HG02852 (cell line): Measurements from ENCODE around the gene SLC25A26.
A peak's percentile ranks its signal among the peaks of the same experiment; 100 is the strongest.

Experiments
- ATAC-seq: cut with Tn5 transposase; IDR thresholded peaks from one replicate; pipeline ENCODE4 v1.9.1; 2021; ENCODE audit warnings: mild to moderate bottlenecking, moderate library complexity; ENCODE audit not compliant: unreplicated experiment

The SLC25A26 gene, protein sequence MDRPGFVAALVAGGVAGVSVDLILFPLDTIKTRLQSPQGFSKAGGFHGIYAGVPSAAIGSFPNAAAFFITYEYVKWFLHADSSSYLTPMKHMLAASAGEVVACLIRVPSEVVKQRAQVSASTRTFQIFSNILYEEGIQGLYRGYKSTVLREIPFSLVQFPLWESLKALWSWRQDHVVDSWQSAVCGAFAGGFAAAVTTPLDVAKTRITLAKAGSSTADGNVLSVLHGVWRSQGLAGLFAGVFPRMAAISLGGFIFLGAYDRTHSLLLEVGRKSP

DNA sequence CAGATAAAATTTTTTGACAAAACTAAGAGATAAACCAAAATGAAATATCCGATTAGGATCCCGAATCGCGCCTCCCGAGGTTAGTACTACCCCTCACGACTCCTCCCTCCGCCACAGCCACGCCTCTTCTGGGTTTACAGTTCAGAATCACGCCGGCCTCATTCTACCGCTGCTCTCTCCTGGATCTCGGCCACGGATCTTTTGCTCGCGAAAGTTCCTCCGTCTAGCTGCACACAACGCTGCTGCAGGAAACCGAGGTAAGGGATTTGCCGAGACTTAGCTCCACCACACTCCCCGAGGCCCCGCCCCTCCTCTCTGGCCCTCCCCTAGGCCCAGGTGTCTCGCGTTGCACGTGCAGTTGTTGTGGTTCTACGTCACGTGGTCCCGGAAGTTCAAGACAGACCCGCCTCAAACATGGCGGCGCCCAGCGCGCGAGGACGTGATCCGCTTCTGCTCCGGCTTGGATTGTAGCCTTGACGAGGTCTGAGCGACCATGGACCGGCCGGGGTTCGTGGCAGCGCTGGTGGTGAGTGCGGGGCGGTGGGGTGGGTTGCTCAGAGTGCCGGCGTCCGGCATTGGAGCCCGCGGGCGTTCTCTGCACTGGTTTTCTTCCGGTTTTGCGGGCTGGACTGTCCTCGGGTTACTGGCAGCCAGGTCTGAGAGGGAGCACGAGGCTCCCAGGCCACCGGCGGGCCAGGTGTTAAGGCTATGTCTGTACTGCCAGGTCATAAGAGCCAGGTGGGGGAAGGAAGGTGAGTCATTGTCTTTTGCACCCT lies at the start of gene SLC25A26:
Gene SLC25A26, plus strand, starts transcription at position 400 of the 776 bp plus-strand sequence. Its CDS starts 94 bp downstream, at position 494.
- peak; percentile 99 for ATAC-seq

DNA sequence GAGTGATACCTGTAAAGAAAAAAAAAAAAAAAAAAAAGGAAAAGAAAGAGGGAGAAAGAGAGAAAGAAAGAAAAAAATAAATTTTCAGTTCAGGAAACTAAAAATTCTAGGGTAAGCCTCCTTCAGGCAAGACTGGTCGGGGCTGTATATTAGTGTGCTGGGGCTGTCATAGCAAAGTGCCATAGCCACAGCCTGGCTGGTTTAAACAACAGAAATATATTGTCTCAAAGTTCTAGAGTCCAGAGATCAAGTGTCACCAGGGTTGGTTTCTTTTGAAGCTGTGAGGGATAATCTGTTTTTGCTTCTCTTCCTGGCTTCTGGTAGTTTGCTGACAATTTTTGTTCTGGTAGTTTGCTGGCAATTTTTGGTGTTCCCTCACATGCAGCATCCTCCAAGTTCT lies 48.4 kb upstream of the SLC25A26 start:
- ATAC-seq = no peak

DNA sequence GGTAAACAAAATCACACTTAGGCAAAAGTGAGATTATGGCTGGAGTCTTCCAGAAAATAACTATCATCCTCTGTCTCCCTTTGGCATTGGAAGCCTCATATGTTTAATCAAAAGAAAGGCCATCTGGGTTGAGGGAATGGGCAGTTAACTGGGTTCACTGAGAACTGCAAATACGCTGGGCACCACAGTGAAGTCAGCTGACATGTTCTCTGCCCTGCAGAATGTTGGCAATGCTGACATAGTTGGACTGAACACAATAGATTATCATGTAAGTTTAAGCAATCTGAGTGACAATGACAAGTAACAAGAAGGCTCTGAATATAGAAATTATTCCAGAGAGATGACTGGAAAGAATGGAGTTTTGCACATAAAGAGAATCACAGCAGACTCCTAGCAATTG lies 43.8 kb upstream of the SLC25A26 start:
- ATAC-seq = no peak

DNA sequence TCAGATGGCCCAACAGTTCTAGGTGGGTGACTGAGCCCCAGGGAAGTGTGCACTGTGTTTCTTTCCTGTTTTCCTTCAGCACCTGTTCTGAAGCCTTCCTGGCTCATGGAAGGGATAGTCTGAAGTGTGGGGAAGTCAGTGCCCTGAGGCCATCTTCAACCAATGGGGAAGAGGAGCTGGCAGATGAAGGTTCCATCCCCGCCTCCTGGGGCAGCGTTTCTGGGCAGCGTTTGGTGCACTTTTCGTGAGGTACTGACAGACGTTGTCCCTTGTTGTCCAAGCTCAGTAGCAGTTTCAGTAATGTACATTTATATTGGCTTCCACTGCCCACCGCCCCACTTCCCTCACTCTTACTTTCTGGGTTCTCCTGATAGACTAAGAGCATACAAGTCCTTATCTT lies 42.6 kb upstream of the SLC25A26 start:
- no peak for ATAC-seq

DNA sequence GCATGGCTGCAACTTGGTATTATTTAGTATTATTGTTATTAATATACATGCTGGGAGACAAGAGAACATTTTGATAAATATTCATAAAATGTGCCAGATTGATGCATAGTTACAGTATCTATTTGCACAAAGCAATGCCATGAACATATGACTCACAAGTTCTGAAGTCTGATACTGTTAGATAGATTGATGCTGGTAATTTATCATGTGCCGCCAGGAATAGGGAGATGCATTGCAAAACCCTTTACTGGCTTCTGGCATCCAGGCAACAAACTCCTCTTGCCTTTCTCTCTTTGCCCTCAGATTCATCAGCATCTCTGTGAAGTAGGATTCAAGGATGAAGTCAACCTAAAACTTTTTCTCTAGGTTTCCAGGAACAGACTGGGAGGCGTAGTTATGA lies 41.0 kb upstream of the SLC25A26 start:
- no peak for ATAC-seq

DNA sequence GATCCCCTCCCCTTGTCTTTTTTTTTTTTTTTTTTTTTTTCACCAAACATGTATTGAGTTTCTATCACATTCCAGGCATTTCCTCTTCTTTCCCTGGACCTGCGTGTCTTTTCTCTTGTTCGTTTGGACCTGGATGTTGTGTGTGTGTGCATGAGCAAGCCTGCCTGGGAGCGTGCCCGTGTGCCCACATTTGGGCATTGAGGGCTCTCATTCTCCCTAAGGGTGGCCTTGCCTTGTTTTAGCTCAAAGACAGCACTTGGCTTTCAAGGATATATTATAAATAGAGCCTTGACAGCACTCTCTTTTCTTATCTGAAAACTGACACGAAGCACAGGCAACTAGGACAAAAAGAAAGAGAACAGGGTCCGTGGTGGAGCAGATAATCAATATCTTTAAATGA lies 39.0 kb upstream of the SLC25A26 start:
- no peak for ATAC-seq

DNA sequence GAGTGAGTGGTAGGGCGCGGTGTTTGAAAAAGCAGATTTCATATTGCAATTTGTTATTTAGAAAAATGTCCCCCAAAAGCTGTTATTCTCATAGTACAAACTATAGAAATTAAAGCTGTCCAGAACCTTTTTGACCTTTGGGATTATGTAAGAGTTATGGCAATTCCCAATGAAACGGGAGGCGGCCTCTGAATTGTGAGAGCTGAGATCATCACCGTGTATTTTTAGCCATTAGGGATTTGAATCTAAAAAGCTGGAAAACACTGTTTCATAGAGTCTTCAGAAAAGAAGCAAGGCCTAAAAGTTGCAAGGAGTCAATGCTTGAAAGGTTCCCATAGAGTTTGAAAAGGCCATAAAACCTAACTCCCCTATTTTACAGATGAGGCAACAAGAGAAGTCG lies 38.6 kb upstream of the SLC25A26 start:
- no peak for ATAC-seq

DNA sequence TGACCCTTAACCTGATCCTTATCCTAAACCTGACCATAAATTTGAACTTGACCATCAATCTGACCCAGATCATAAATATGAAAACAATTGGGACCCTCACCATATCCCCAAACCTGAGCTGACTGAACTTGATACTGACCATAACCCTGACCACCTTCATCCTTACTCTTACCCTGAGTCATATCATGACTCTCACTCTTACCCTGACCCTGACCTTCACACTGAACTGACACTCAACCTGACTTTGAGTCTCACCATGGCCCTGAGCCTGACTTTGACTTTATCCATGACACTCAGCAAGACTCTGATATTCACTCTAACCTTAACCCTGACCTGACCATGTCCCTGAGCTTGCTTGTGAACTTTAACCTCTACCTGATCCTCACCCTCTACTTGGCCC lies 34.3 kb upstream of the SLC25A26 start:
- ATAC-seq = no peak

DNA sequence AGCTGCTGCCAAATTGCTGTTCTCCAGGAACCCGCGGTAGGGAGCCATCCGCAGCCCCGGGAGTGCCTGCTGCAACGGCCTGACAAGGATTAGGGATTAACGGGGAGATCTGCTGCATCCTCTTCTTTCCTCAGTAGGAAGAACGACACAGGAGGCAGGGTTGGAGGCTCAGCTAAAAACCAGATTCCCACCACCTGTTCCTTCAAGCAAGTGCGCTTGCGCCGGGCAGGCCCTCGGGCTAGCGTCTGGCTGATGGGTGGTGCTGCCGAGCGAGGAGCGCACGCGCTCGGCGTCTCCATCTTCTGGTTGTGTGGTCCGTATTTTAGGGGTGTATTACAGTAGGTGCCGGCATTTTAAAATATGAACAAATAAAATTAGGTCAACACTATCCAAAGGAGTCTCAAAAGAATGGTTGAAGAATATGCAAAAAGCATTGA lies 25.4 kb upstream of the SLC25A26 start:
- ATAC-seq = no peak

DNA sequence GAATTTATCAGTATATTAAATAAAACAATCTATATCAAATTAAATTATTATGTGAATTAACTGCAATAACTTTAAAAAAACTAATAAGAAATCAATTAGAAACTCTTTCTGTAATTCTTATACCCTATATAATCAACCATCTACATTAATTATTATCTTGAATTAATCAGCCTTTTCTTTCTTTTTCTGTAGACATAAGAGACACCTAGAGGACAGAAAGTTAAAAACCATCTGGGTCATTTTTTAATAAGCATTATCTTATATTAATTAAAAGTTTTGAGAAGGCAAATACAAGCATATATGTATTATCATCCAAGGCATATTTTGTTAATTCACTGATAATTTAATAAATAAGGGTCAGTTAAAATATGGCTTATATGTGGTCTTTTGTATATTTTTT lies 24.2 kb upstream of the SLC25A26 start:
- ATAC-seq = no peak

DNA sequence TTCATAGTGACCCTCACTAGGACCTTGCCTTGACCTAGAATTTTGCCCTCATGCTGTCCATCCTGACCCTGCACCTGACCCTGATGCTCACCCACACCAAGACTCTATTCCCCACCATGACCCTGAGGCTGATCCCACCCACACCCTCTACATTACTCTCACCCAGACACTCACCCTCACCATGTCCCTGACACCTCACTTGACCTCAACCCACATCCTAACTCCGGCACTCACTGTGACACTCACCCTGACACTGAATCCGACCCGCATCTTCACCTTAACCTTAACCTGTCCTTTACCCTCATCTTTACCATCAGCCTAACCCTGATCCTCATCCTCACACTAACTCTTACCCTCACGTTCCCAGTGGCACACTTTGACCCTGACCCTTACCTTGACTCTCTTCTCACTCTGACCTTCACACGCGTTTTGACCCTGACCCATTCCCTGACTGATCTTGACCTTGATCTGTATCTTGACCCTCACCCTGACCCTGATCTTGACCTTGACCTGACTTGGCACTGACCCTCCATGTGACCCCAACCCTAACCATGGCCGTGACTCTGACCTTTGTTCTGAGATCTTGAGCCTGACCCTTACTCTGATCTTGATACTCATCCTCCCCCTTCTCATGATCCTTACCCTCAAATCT lies 22.2 kb upstream of the SLC25A26 start:
- no peak for ATAC-seq

DNA sequence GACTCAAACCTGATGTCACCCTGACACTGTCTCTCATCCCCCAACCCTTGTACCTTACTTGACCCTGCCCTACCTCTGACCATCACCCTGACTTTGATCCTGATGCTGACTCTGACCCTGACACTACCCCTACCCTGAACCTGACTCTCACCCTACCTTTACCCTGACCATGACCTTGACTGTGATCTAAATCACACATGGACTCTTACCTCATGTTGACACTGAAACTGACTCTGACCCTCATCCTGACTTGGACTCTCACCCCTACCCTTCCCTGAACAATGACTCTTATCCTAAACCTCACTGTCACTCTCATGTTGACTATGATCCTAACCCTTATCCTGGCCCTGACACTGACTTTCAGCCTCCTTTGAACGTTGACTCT lies 21.7 kb upstream of the SLC25A26 start:
- no peak for ATAC-seq

DNA sequence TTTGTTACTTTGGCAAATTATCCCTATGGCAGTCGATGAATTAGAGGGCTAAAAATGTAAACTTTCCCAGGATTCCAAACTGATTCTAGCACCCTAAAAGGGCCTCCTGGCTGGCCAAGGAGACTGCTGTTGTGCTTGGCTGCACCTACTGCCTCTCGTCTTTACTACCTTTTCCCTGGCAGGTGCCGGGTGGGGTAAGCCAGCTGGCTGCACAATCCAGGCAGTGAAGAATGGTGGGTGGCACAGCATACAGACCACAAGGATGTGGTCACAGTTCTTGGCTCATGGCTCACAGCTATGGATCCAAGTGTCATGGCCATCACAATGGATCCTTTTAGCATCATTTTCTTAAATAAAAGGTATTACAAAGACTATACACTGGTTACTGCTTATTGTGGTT lies 20.7 kb upstream of the SLC25A26 start:
- no peak for ATAC-seq

DNA sequence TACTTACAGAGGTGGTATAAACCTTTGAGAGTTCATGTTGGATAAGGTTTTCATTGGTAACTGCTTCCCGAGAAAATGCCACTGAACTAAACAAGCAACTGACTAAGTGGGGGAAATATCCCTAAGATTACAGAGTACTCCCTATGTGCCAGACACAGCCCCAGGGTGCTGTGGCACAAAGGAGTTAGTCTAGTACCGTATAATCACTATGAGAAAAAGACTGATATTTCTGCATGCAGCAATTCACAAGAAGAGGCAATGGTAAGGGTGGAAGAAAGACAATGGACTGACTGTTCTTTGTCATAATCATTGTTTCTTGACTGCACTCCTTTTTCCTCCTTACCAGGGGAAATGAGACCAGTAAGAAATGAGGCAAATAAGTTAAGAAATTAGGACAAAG lies 20.0 kb upstream of the SLC25A26 start:
- no peak for ATAC-seq

DNA sequence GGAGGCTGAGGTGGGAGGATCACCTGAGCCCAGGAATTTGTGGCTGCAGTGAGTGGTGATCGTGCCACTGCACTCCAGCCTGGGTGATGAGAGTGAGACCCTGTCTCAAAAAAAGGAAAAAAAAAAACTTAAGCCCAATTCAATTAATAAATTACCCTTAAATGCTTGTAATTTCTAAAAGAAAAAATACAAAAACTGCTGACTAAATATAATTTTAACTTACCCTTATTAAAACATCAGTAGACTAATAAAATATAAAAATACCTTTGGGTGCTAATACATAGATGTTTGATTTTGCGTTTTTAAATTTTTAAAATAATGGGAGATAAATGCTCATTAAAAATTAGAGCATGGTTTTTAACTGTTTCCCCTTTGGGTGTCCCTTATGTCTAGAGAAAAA lies 17.5 kb upstream of the SLC25A26 start:
- no peak for ATAC-seq

DNA sequence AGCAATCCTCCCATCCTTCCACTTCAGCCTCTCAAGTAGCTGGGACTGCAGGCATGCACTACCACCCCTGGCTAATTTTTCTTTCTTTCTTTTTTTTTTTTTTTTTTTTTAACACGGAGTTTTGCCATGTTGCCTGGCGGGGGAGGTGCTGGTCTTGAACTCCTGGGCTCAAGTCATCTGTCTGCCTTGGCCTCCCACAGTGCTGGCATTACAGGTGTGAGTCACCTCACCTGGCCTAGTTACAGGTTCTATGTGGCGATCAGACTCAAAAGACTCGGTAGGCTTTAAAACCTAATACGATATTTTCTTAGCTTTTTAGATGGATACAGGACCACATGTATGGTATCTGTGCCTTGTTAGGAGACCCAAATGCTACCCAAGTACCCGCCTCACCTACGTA lies 14.0 kb upstream of the SLC25A26 start:
- no peak for ATAC-seq

DNA sequence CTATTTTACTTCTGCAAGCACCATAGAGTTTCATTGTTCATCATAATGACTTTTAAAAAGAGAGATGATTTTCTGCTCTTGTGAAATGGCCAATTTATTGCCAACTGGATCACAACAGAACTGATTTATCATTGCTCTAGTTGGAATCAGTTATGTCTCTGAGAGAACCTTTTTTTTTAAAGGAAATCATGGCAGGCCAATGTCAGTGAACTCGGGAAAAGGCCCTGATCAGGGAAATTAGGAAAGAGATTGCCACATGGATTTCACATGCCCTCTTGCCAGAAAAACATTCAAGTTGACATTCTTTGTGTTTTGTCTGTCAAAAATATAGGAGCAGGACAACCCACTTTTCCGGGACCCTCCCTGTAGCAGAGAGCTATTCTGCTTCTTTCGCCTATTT lies 12.6 kb upstream of the SLC25A26 start:
- ATAC-seq = no peak

DNA sequence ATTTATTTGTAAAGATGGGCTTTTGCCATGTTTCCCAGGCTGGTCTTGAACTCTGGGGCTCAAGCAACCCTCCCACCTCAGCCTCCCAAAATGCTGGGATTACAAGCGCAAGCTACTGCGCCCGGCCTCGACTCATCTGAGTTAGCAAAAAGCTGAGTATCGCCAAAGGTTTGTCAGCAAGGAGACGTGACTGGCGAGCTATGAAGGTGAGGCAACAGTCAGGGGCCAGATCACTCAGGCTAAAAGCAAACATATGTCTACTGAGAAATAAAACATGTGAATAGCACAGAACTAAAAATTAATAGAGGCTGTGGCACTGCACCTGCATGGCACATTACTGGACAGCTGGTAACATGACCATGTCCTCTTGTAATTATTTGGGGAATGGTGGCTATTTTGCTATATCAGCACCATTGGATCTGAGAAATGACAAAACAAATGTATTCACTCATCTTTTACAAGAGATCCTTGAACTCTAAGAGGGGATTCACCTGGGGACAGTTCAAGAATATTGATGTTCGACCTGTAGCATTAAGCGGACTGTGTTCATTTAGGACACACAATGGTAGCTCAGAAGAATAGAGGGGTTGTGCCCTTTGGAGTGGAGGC lies 10.0 kb upstream of the SLC25A26 start:
- no peak for ATAC-seq

DNA sequence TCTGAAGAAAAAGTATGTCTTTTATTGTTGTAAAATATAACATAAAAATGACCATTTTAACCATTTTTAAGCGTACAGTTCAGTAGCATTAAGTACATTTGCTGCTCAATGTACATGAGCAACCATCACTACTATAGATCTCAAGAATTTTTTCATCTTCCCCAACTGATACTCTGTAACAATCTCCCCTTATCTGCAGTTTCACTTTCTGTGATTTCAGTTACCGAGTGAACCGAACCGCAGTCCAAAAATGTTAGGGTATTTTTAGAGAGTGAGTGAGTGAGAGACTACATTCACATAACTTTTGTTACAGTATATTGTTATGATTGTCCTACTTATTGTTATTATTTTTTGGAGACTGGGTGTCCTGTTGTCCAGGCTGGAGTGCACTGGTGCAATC lies 9.0 kb upstream of the SLC25A26 start:
- ATAC-seq = peak; percentile 95

DNA sequence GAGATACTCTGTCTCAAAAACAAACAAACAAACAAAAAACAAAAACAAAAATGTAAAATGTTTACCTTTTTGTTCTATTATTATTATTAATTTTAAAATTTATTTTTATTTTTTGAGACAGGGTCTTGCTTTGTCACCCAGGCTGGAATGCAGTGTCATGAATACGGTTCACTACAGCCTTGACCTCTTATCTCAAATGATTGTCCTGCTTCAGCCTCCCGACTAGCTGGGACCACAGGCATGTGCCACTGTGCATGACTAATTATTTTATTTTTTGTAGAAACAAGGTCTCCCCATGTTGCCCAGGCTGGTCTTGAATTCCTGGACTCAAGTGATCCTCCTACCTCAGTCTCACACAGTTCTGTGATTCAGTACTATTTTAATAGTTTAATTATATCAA lies 5.7 kb upstream of the SLC25A26 start:
- ATAC-seq = no peak

DNA sequence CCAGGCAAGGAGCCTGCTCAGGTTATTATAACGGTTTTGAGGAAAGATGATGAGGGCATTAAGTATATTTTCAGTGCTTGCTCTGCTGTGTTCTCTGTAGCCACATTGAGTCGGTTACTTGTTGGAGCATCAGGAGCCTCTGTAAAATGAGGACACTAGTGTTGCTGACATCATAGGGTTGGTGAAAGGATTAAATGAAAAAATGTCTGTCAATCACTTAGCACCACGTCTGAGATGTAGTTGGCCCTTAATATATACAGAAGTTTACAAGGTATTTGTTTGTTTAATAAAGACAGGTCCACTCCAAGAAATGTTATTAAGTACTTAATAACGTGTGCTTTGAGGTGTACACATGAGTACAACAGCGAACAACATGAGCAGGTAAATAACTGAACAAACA lies 735 bp upstream of the SLC25A26 start:
- no peak for ATAC-seq

DNA sequence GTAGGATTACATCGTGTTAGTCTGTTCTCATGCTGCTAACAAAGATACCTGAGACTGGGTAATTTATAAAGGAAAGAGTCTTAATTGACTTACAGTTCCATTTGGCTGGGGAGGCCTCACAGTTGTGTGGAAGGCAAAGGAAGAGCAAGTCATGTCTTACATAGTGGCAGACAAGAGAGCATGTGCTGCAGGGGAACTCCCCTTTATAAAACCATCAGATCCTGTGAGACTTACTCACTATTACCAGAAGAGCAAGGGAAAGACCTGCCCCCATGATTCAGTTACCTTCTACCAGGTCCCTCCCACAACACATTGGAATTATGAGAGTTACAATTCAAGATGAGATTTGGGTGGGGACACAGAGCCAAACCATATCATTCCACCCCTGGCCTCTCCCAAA lies 3.4 kb downstream of the SLC25A26 start:
- no peak for ATAC-seq
